Activated CD8-positive, alpha-beta memory T cell treated with anti-CD3 and anti-CD28 coated beads, Interleukin-2, amount 10 ng/mL, durations not matched to agents 7 days and 5 days (primary cell): ENCODE measurements around the gene CASK. TPM values are rescaled to one million over a fixed set of nuclear protein-coding genes. Genes with fewer than 3 reads are reported as not detected.

ENCODE experiments used
- ATAC-seq: fragments of 150-1000 bp; cut with Tn5 transposase; one replicate; pipeline ENCODE4 v1.10.0; 2021; ENCODE audit warnings: moderate library complexity
- CTCF ChIA-PET: fragments of 350-600 bp; sonication (Branson Sonifier 250); formaldehyde crosslinking; loops from one replicate; lab custom pipeline; 2021; ENCODE audit warnings: antibody characterized with exemption; lab: Charles Lee
- DNase-seq: peaks from one replicate; pipeline ENCODE4 v3.0.0-alpha.2; 2020
- H3K27ac Mint-ChIP-seq: one replicate; pipeline ENCODE4 v1.8.0; 2021; ENCODE audit warnings: mild to moderate bottlenecking, mixed read lengths
- H3K27me3 Mint-ChIP-seq: one replicate; pipeline ENCODE4 v1.8.0; 2021; ENCODE audit warnings: mixed read lengths
- H3K36me3 Mint-ChIP-seq: one replicate; pipeline ENCODE4 v1.8.0; 2021; ENCODE audit warnings: mild to moderate bottlenecking, mixed read lengths
- H3K4me1 Mint-ChIP-seq: one replicate; pipeline ENCODE4 v1.8.0; 2021; ENCODE audit warnings: mixed read lengths
- H3K4me3 Mint-ChIP-seq: one replicate; pipeline ENCODE4 v1.8.0; 2021; ENCODE audit warnings: mild to moderate bottlenecking, moderate library complexity, mixed read lengths
- H3K9me3 Mint-ChIP-seq: one replicate; pipeline ENCODE4 v1.8.0; 2022; ENCODE audit warnings: low read depth, mixed read lengths
- total RNA-seq, 2 experiments: library from RNA; stranded (reverse); gene quantifications; one replicate each; pipeline ENCODE4 v1.2.3, GENCODE V29; 2021

Gene CASK
- total RNA-seq, 2 experiments from 2014 or later: 30.2 to 40.0 TPM

DNA sequence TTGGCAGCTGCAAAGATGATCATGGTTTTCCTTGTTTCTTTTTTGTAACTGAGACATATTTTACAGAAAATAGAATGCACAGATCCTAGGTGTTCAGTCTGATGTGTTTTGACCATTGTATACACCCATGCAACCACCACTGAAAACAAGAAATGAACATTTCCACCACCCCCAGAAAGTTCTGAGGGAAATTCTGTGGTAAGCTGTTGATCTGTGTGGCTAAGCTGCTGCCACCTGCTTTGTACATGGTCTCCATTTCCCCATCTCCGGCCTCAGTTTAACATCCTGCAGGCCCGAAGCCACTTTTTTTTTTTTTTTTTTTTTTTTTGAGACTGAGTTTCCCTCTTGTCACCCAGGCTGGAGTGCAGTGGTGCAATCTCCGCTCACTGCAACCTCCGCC is 411.0 kb downstream of the CASK start:
- no peaks in the 10 kb centered on the region for H3K36me3 Mint-ChIP-seq
- H3K9me3 Mint-ChIP-seq: no peaks in the 10 kb centered on the region
- peak overlapping the region; percentile 82 for H3K27ac Mint-ChIP-seq
- CTCF ChIA-PET: interaction anchor here (1.1 kb wide), 1 partner anchor 45 kb away, joined by 3 read pairs; no protein-coding TSS in a partner anchor
- H3K4me1 Mint-ChIP-seq: peaks cover 35% of the 10 kb centered on the region
- DNase-seq: peak; percentile 70
- H3K27me3 Mint-ChIP-seq: peaks cover 2% of the 10 kb centered on the region
- no peak overlapping the region for H3K4me3 Mint-ChIP-seq
- ATAC-seq: peak; percentile 80

- DNase-seq (no peak), ATAC-seq (no peak)
- Mint-ChIP-seq H3K4me1 (peaks cover 11% of the 10 kb centered on the region), H3K27ac (no peak overlapping the region), H3K9me3 (no peaks in the 10 kb centered on the region), H3K27me3 (no peaks in the 10 kb centered on the region), H3K4me3 (no peak overlapping the region), H3K36me3 (no peaks in the 10 kb centered on the region)
- CTCF ChIA-PET: no interaction called here
These were observed 415.4 kb downstream of the CASK start for GRCh38 chrX:41507919-41508318.

GRCh38 chrX:41502004-41502403 is 421.4 kb downstream of the CASK start:
- H3K4me1 Mint-ChIP-seq: no peaks in the 10 kb centered on the region
- ATAC-seq (no peak), DNase-seq (no peak)
- H3K4me3 Mint-ChIP-seq: no peak overlapping the region
- peaks cover 4% of the 10 kb centered on the region for H3K9me3 Mint-ChIP-seq
- H3K27me3 Mint-ChIP-seq: no peaks in the 10 kb centered on the region
- H3K36me3 Mint-ChIP-seq: peaks cover 6% of the 10 kb centered on the region
- CTCF ChIA-PET: no interaction called here
- no peak overlapping the region for H3K27ac Mint-ChIP-seq

GRCh38 chrX:41499984-41500383 is 423.4 kb downstream of the CASK start:
- H3K36me3 Mint-ChIP-seq: peaks cover 6% of the 10 kb centered on the region
- no peak overlapping the region for H3K4me3 Mint-ChIP-seq
- CTCF ChIA-PET: no interaction called here
- no peaks in the 10 kb centered on the region for H3K27me3 Mint-ChIP-seq
- no peak for ATAC-seq
- no peak for DNase-seq
- no peaks in the 10 kb centered on the region for H3K4me1 Mint-ChIP-seq
- H3K27ac Mint-ChIP-seq: no peak overlapping the region
- H3K9me3 Mint-ChIP-seq: peaks cover 4% of the 10 kb centered on the region

DNA sequence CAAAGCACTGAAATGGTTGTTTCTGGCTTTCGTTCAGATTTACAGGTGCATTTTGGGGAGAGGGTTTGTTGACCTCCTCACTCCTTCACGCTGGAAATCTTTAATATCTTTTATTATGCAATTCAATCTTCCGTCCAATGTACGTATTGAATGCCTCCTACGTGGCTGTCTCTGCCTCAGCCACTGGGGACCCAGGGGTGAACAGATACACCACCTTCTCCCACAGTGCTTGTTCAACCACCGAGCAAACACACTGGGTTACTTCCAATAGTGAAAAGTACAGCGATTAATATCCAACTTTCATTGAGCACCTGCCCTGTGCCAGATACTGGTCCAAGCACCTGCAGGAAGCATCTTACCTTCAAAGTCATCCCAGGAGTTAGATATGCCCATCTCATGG is 424.2 kb downstream of the CASK start:
- CTCF ChIA-PET: no interaction called here
- DNase-seq (no peak), ATAC-seq (no peak)
- peaks cover 4% of the 10 kb centered on the region for H3K9me3 Mint-ChIP-seq
- H3K4me1 Mint-ChIP-seq: no peaks in the 10 kb centered on the region
- no peaks in the 10 kb centered on the region for H3K27me3 Mint-ChIP-seq
- H3K4me3 Mint-ChIP-seq: no peak overlapping the region
- H3K36me3 Mint-ChIP-seq: peaks cover 6% of the 10 kb centered on the region
- no peak overlapping the region for H3K27ac Mint-ChIP-seq

DNA sequence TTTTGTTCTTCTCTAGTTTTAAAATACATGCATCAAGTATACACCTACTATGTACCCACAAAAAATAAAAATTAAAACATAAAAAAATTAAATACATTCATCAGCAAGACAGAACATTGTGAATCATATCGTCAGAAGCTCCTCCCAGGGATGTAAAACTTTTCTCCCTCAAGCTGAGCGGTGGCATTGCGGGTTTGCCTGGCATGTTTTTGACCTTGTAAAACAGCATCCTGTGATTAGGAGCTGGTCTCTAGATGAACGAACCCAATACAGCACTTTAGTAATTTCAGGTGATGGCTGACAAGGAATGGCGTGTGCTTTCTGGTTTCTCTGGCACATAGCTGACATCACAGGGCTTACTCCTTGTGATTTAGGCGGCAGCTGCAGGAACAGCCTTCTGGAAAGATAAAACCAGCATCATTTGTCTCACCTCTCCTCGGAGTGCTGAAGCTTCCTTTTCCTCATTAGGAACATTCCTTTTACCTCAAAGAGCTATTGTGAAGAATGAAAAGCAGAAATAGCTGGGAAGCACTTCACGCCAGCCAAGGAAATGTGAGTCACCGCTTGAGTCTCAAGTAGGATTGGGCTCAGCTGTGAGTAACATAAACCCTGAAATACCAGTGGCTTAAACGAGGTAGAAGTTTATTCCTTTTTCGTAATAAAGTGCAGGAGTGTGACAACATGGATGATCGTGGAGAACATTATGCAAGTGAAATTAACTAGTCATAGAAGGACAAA is 431.9 kb downstream of the CASK start:
- no peaks in the 10 kb centered on the region for H3K9me3 Mint-ChIP-seq
- CTCF ChIA-PET: no interaction called here
- H3K4me1 Mint-ChIP-seq: no peaks in the 10 kb centered on the region

DNA sequence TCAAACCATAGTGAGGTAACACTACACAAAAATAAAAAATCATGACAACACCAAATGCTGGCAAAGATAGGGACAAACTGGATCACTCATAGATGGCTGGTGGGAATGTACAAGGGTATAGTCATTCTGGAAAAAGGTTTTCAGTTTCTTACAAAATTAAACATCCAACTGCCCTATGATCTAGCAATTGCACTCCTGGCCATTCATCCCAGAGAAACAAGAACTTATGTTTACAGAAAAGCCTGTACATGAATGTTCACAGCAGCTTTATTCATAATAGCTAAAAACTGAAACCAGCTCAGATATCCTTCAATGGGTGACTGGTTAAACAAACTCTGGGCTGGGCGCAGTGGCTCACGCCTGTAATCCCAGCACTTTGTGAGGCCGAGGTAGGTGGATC is 432.9 kb downstream of the CASK start:
- H3K27me3 Mint-ChIP-seq: no peaks in the 10 kb centered on the region
- no peaks in the 10 kb centered on the region for H3K9me3 Mint-ChIP-seq

More for the DNA sequence above, 431.9 kb downstream of the CASK start:
- H3K27me3 Mint-ChIP-seq: no peaks in the 10 kb centered on the region
- H3K4me3 Mint-ChIP-seq: no peak overlapping the region
- ATAC-seq (no peak), DNase-seq (no peak)
- H3K27ac Mint-ChIP-seq: no peak overlapping the region
- no peaks in the 10 kb centered on the region for H3K36me3 Mint-ChIP-seq

GRCh38 chrX:41482154-41482850 is 441.1 kb downstream of the CASK start:
- H3K9me3 Mint-ChIP-seq: no peaks in the 10 kb centered on the region
- DNase-seq: no peak
- H3K36me3 Mint-ChIP-seq: no peaks in the 10 kb centered on the region
- no peak overlapping the region for H3K27ac Mint-ChIP-seq
- no peak overlapping the region for H3K4me3 Mint-ChIP-seq
- CTCF ChIA-PET: no interaction called here
- no peaks in the 10 kb centered on the region for H3K27me3 Mint-ChIP-seq
- ATAC-seq: no peak
- H3K4me1 Mint-ChIP-seq: peaks cover 7% of the 10 kb centered on the region

More for the DNA sequence above, 432.9 kb downstream of the CASK start:
- CTCF ChIA-PET: no interaction called here
- Mint-ChIP-seq H3K36me3 (no peaks in the 10 kb centered on the region), H3K27ac (no peak overlapping the region), H3K4me1 (no peaks in the 10 kb centered on the region), H3K4me3 (no peak overlapping the region)
- no peak for ATAC-seq
- no peak for DNase-seq

DNA sequence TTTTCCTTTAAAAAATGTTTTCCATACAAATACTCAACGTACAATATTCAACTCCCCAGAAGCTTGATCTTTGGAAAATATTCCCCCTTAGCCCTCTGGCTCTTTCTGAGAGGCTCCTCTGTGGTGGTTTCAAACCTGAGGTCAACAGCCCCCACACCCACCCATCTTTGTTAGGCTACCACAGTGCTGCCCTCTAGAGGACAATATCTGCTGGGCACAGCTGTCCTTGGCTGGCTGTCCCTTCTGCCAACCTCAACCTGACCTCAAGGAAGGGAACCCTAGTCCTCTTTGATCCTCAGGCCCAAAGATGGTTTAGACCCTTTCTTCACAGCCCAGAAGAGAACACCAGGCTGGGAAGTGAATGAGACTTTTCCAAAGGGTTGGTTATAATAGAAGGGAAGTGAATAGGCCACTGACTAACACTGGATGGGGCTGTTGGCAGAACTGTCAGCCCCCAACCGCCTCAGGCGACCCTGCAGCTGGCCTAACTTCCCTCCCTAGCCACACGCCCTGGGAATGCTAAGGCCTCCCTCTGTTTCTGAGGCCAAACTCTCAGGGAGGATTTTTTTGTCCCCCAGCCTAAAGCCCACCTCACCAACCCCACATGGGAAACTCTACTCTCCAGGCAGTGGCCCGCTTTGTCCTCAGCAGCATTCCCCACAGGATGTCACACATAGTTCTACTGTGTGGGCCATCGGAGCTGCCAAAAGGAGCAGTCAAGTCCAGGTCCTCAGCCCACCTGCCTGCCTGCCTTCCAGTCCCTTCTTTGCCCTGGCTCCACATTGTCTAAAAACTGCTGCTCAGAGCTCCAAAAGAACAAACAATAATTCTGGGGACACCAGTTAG is 441.9 kb downstream of the CASK start:
- Mint-ChIP-seq H3K27me3 (no peaks in the 10 kb centered on the region), H3K9me3 (no peaks in the 10 kb centered on the region), H3K4me3 (no peak overlapping the region), H3K36me3 (no peaks in the 10 kb centered on the region), H3K4me1 (peaks cover 7% of the 10 kb centered on the region), H3K27ac (no peak overlapping the region)
- CTCF ChIA-PET: no interaction called here
- no peak for DNase-seq
- ATAC-seq: no peak

- DNase-seq (no peak), ATAC-seq (no peak)
- H3K27ac Mint-ChIP-seq: no peak overlapping the region
- no peaks in the 10 kb centered on the region for H3K36me3 Mint-ChIP-seq
- CTCF ChIA-PET: interaction anchor here (1.0 kb wide), 1 partner anchor 279 kb away, joined by 3 read pairs; no protein-coding TSS in a partner anchor
- no peaks in the 10 kb centered on the region for H3K27me3 Mint-ChIP-seq
- no peak overlapping the region for H3K4me3 Mint-ChIP-seq
- peaks cover 7% of the 10 kb centered on the region for H3K4me1 Mint-ChIP-seq
- H3K9me3 Mint-ChIP-seq: no peaks in the 10 kb centered on the region
These were observed 442.7 kb downstream of the CASK start for GRCh38 chrX:41480508-41481260.

GRCh38 chrX:41478381-41478911 is 444.9 kb downstream of the CASK start:
- Mint-ChIP-seq H3K27ac (no peak overlapping the region), H3K4me1 (peaks cover 7% of the 10 kb centered on the region), H3K9me3 (no peaks in the 10 kb centered on the region), H3K4me3 (no peak overlapping the region), H3K27me3 (no peaks in the 10 kb centered on the region), H3K36me3 (no peaks in the 10 kb centered on the region)
- ATAC-seq (no peak), DNase-seq (no peak)
- CTCF ChIA-PET: interaction anchor here (0.8 kb wide), 1 partner anchor 72 kb away, joined by 3 read pairs; no protein-coding TSS in a partner anchor

GRCh38 chrX:41475591-41476241 is 447.6 kb downstream of the CASK start:
- H3K4me3 Mint-ChIP-seq: no peak overlapping the region
- H3K36me3 Mint-ChIP-seq: no peaks in the 10 kb centered on the region
- no peaks in the 10 kb centered on the region for H3K27me3 Mint-ChIP-seq
- peaks cover 7% of the 10 kb centered on the region for H3K4me1 Mint-ChIP-seq
- CTCF ChIA-PET: no interaction called here
- H3K27ac Mint-ChIP-seq: no peak overlapping the region
- ATAC-seq: no peak
- no peaks in the 10 kb centered on the region for H3K9me3 Mint-ChIP-seq
- DNase-seq: no peak
